SK-N-MC (cell line): Measurements from ENCODE around the gene FXYD3.
"Not testable (repeated sequence)": the region's sequence is repeated elsewhere in the genome, so short reads cannot be mapped to it uniquely, and the experiment has no call there.

ENCODE experiments used
- EZH2 ChIP-seq: fragments of 200-600 bp; sonication (generic); IDR thresholded peaks from one replicate; pipeline ENCODE4 v1.6.1; 2017; ENCODE audit warnings: antibody characterized with exemption
- POLR2AphosphoS5 ChIP-seq: IDR thresholded peaks from 2 replicates; pipeline ENCODE4 v1.6.1; 2012; ENCODE audit warnings: mild to moderate bottlenecking, low read depth, low read length, borderline replicate concordance

DNA sequence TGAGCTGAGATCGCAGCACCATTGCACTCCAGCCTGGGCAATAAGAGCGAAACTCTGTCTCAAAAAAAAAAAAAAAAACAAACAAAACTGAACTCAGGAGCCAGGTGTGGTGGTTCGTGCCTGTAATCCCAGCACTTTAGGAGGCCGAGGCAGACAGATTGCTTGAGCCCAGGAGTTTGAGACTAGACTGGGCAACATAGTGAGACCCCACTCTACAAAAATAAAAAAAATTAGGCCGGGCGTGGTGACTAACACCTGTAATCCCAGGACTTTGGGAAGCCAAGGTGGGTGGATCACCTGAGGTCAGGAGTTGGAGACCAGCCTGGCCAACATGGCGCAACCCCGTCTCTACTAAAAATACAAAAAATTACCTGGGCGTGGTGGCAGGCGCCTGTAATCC lies 13.7 kb upstream of the FXYD3 start:
- TF ChIP-seq EZH2, POLR2AphosphoS5: not testable (repeated sequence)
